Islet of Langerhans (tissue), 1 donor: Measurements from ENCODE around the gene TMEM51.

Experiments used
- FAIRE-seq: peaks from one replicate; lab custom pipeline; 2011; peaks lifted over from hg19 to GRCh38; lab: Jason Lieb, UNC

Gene TMEM51

DNA sequence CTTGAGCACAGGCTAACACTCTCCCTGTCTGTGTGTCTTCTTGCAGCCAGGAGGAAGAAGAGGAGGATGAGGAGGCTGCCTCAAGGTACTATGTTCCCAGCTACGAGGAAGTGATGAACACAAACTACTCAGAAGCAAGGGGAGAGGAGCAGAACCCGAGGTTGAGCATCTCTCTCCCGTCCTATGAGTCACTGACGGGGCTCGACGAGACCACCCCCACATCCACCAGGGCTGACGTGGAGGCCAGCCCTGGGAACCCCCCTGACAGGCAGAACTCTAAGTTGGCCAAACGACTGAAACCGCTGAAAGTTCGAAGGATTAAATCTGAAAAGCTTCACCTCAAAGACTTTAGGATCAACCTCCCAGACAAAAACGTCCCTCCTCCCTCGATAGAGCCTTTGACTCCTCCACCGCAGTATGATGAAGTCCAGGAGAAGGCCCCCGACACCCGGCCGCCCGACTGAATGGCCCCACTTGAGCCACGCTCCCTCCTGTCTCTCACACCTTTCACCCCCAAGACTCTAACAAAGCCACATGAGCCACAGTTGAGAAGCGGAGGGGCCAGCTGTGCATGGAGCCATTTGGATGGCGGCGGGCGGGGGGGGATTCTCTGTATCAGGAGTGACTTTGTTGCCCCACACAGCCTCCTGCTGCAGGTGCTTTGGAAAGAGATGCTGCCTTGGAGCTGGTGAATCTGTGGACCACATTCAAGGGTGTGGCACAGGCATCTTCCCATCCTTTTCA lies 65.9 kb downstream of the TMEM51 start:
- no peak for FAIRE-seq

DNA sequence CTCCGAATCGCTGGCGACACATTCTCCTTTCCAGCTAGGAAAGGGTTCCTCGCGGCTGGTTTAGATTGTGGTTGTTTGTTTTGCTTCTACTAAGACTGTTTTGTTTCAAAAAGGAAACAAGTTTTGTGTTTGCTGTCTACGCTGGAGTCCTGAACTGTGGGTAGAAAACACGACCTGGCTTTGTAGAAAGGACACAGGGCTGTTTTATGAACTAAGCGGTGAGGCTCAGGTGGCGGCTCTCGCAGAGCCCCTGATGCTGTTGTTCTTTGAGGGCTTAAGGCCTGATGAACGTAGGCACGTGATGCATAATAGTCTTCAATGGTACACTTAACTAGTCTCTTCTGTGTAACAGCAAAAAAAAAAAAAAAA lies 66.5 kb downstream of the TMEM51 start:
- no peak for FAIRE-seq

DNA sequence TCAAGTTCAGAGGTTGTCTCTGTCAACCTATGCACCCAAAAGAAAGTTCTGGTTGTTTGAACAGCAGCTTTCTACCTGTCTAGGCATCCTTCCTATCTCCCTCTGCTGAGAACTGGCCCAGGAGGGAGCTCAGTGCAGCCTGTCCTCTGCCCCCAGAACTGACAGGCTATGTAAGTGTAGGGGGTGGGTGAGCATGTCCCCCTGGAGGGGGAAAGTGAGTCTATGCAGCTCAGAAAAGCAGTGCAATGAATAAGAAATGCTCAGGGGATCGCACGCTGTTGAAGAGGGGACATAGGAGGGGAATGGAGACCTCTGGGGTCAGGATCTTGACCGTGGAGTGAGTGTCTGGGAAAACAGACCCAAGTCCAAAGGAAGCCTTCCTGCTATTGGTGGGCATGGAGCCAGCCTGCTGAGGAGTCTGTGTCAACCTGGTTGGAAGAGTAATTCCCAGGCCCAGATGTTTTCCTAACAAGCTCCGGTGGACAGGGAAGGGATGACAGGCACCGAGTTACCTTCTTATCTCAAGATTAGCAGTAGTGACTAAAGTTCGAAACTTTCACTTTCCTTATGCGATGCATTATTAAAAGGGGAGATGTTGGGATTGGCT lies 67.4 kb downstream of the TMEM51 start:
- FAIRE-seq = no peak

DNA sequence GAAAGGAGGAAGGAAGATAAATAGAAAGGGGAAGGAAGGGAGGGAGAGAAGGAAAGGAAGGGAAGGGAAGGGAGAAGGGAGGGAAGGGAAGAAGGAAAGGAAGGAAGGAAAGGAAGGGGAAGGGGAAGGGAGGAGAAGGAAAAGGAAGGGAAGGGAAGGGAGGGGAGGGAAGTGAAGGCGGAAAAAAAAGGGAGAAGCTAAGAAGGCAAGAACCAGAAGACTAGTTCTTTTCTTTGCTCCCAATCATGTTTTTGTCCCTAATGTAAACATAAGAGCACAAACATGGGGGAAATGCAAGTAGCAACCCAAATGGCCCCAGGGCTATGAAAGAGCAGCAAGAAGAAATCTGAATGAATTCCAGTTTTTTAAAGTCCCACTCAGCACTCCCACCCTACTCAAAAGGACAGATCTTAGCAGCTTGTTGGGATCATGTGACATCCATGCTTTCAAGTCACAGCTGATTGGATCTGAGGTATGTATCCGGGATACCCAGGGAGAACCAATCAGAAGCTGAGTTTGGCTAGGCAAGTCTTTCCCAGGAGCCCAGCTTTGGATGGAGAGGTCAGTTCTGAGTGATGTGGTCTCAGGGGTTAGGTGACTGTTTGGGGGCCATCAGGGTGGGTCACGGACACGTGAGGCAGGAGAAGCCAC lies 69.2 kb downstream of the TMEM51 start:
- FAIRE-seq = no peak

DNA sequence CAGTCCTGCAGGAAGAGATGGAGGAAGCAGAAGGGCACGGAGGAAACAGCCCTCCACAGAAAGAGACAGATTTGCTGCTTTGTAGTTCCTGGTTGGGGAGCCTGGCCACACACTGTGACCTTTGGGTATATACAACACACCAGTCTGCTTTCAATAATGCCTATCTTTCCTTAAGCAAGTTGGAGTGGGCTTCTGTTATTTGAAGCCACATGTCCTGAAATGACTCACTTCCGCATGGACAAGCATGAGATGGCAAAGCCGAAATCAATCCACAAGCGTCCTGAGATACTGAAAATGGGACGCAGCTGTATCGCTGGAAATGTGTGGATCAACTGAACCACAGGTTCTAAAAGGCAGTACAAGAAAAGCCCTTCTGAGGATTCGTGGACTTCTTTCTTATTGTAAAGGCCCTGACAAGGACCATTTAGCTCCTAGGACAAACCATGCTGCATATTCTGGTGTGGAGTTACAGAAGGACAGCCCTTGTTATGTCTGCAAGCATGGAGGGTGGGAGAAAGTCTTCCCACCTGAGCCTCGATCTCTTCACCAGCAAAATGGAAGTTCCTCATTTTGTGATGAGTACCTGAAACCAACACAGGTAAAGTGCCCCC lies 70.8 kb downstream of the TMEM51 start:
- no peak for FAIRE-seq

DNA sequence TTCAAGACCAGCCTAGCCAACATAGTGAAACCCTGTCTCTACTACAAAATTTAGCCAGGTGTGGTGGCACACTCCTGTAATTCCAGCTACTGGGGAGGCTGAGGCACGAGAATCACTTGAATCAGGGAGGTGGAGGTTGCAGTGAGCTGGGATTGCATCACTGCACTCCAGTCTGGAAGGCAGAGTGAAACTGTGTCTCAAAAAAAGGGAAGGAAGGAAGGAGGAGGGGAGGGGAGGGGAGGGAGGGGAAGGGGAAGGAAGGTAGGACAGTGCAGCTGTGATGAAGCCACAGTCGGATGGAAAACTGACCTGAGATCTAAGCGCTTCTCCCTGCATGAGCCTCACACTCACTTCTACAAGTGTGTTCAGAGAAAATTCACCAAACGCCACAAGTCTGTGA lies 71.4 kb downstream of the TMEM51 start:
- FAIRE-seq = no peak

DNA sequence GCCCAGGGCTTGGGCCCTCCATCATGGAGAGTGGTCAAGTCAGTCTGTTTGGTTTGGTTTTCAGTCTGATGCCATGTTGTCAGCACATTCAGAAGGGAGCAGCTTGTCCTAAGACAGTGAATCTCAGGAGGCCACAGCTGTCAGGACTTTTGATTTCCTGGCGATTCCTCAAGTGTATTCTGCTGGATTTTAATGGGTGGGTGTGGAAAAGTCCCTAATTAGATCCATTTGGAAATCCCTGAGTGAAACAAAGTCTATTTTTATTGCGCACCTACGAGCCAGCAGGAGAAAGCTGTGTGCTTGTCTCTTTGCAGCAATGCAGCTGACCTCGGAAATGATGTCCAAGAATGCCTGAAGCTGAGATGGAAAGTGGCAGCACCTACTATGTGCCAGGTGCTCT lies 71.9 kb downstream of the TMEM51 start:
- FAIRE-seq = no peak

DNA sequence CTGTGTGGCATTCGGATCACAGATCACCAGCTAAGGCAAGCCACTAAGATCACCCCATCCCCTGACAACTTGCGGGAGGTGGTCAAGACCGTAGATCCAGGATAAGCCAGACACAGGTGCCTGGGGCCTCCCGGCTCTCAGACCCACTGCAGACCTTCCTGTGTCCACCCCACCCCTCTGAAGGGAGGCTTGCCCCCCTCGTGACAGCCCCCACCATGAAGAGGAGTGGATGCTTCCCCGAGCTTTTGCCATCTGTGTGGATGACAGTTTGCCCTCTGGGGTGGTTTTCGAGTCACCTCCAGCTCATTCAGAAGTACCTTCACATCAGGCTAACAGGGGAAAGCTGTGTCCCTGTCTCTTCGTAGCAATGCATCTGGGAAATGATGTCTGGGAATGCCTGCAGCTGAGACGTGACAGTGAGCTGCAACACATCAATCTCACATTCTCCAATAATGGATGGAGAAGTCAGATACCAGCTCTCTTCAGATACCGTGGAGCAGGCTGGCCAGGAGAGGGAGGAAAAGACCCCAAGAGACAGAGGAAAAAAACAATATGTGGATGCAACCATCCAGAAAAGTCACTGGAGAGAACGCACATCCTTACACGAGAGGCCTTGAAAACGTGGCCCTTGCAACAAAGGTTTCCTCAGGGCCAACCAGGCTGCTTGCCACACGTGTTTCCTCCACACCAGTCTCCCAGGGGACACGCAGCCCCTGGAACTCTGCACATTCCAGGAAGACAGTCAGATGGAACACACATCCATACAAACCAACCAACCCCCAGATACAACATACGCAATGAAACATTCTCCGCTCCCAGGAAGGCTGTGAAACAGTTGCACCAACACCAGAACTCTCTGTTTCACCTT lies 73.1 kb downstream of the TMEM51 start:
- FAIRE-seq = no peak

DNA sequence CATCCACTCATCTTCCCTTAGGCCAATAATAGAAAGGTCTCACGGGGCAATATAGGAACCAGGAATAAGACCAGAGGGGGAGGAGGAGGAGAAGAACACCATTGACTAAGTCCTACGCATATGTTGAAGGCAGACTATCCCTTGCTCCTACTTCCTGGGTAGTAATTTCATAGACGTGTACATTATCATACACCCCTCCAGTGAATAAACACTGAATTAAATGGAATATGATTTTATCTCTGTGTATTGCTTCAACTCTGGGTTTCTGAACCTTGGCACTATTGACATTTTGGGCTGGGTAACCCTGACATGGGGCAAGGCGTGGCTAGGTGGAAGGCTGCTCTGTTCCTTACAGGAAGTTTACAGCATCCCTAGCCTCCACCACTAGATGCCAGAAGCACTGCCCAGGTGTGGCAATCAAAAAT lies 76.2 kb downstream of the TMEM51 start:
- FAIRE-seq = no peak

DNA sequence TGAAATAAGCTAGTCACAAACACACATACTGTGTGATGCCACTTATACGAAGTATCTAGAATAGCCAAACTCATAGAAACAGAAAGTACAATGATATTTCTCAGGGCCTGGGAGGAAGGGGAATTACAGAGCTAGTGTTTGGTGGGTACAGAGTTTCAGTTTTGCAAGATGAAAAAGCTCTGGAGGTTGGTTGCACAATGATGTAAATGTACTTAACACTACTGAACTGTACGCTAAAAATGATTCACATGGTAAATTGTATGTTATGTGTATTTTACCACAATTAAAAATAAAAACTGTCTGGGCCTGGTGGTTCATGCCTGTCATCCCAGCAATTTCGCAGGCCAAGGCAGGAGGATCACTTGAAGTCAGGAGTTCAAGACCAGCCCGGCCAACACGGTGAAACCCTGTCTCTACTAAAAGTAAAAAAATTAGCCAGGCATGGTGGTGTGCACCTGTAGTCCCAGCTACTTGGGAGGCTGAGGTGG lies 78.2 kb downstream of the TMEM51 start:
- FAIRE-seq = no peak

DNA sequence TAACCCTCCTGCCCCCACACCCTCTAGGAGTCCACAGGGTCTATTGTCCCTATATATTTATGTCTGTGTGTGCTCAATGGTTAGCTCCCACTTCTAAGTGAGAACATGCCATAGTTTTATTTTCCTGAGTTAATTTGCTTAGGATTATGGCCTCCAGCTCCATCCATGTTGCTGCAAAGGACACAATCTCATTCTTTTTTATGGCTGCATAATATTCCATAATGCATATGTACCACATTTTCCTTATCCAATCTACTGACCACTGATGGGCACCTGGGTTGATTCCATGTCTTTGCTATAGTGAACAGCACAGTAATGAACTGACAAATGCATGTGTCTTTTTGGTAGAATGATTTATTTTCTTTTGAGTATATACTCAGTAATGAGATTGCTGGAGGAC lies 80.1 kb downstream of the TMEM51 start:
- no peak for FAIRE-seq

DNA sequence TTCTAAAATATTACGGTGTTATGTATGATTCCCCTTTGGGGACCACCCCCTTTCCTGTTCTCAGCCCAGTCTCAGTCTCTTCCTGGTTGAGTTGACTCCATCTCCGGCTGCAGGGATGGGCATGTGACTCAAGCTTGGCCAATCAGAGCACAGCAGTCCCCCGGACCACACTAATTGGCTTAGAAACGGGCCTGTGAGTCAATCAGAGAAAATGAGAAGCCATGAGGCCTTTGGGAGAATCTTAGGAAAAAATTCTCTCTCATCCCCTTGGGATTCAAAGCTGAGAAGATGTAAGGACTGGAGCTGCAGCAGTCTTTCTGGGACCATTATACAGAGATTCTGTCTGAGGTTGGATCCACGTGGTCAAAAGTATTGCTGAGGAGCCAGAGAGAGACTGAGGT lies 82.8 kb downstream of the TMEM51 start:
- FAIRE-seq = no peak

DNA sequence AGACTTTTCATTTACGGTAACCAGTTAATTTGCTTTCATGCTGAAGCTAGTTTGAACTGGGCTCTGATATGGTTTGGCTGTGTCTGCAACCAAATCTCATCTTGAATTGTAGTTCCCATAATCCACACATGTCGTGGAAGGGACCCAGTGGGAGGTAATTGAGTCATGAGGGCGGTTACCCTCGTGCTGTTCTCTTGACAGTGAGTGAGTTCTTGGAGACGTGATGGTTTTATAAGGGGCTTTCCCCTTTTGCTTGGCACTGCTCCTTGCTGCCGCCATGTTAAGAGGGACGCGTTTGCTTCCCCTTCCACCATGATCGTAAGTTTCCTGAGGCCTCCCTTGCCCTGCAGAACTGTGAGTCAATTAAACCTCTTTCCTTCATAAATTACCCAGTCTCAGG lies 83.2 kb downstream of the TMEM51 start:
- FAIRE-seq = no peak

DNA sequence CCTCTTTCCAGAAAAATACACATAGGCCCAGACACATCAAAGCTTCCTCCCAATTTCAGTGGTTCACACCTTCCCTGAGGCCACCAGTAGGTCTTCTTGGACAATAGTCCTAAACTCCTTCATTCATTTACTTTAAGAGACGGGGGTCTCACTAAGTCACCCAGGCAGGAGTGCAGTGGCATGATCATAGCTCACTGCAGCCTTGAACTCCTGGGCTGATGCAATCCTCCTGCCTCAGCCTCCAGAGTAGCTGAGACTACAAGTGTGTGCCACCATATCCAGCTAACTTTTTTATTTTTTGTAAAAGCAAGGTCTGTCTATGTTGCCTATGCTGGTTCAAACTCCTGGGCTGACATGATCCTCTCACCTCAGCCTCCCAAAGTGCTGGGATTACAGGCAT lies 85.2 kb downstream of the TMEM51 start:
- no peak for FAIRE-seq

DNA sequence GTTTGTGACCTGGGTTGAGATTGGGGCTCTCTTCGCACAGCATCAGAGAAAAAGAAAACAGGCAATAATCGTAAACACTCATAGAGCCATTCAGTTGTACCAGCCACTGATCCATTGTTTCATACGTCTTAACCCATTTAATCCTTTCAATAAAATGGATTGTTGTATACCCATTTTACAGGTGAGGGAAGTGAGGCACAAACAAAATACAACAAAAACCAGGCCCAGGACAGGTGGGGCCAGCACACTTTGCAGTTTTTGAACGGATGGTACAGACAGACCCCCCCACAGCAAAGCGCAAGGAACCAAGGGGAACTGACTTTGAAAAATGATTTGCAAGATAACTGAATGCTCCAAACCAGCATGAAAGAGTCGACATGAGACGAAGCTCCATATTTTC lies 89.2 kb downstream of the TMEM51 start:
- no peak for FAIRE-seq

DNA sequence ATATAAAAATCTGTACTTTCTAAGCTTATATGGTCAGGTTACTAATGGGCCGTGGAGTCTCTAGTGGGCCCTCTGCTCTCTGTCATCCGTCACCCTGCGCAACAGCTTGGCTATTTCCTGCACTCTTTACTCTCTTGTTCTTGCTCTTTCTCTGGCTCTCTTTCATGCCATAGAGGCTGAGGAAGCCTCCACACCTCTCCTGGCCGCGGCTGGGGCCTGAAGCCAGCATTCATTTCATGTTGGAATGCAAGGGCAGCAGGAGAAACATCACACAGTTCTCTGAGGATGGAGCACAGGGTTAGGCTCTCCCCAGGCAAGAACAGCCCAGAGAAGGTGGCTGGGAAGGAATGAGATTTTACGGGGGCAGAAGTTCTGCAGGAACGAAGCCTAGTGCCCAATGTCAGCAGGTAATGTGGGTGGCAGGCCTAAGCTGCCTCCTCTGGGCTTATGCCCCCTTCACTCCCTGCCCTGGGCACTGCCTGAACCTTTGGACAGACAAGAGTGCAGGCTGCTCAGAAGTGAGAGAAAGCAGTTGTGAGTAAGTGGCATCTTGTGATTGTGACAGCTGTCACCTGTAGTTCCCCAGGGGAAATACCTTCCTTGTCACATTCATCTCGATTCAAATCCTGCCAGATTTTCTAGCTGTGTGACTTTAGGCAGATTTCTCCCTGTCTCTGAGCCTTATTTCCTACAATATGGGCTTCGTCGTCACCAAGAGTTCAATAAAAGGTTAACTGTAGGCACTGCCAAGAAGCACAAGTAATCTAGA lies 89.9 kb downstream of the TMEM51 start:
- no peak for FAIRE-seq

DNA sequence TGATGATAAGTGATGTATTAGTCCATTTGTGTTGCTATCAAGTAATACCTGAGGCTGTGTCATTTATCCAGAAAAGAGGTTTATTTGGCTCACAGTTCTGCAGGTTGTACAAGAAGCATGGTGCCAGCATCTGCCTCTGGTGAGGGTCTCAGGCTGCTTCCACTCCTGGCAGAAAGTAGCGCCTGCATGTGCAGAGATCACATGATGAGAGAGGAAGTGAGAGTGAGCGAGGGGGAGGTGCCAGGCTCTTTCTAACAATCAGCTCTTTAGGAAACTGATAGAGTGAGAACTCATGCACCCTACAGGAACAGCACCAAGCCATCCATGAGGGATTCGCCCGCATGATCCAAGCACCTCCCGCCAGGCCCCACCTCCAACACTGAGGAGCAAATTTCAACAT lies 91.3 kb downstream of the TMEM51 start:
- FAIRE-seq = no peak

DNA sequence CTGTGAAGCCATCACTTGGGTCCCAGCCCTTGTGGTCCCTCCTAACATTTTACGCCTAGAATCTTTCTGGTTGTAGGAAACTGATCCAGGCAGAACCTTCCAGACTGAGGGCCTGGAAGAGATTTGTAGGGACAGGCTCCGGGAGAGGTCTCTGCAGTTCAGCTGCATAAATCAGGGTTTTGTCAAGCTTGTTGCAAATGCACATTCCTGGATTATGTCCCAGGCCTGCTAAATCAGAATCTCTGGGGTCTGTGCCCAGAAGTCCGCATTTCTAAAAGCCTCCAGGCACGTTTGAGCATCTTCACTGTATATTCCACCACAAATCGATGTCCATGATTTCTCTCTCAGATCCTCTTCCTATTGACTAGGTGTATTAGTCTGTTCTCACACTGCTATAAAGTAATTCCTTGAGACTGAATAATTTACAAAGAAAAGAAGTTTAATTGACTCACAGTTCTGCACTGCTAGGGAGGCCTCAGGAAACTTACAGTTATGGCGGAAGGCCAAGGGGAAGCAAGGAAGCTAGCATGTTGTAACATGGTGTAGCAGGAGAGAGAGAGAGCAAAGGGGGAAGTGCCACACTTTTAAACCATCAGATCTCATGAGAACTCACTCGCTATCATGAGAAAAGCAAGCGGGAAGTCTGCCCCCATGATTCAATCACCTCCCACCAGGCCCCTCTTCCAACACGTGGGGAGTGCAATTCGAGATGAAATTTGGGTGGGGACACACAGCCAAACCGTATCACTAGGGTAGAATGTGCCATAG lies 92.2 kb downstream of the TMEM51 start:
- FAIRE-seq = no peak

DNA sequence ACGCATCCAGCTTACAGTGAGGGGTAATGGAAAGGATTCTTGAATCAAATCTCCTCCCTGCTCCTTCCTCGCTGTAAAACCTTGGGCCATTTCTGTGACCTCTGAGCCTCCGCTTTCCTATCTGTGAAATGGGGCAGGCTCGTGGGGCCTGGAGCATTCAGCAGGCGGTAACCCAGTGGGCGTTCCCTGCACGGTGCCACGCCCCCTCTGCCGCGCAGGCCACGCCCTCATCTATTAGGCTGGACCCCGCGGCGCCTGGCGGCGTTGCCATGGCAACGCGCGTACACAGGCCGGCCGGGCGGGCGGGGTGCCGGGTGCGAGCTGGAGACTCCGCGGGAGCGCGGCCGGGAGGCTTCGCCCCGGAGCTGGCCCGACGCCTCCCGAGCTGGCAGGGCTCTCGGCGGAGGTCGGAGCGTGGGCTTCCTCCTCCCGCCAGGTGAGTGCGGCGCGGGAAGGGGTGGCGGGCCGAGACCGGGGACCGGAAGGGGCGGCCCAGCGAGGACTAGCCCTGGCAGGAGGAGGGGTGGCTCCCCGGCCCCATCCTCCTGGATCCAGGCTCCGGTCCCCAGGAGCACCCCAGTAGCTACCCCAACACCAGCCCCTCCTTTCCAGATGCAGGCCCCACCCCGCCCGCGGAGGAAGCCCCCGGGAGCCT lies 93.5 kb downstream of the TMEM51 start, which contains the start of gene FHAD1:
FHAD1 (plus strand) TSS at position 264 of the 655 bp plus-strand sequence. CDS start 4,562 bp downstream, outside the sequence.
- FAIRE-seq = no peak

DNA sequence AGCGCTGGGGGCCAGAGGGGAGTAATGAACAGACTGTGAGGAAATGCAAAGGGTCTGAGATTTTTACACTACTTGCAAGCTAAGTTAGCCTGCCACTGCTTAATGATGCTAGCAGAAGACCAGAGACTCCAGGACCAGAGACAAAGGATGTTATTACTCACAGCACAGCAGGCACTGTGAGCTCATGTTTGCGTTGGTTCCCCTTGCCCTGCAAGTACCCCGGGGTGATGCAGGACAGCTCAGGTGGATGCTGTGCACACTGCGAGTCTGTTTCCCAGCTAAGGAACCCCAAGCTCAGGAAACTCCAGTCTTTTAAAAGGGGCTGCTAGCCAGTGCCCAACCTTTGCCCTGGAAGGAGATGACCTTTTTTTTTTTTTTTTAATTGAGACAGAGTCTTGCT lies 94.7 kb downstream of the TMEM51 start:
- no peak for FAIRE-seq
